Measurements from ENCODE around the gene ZMIZ1. TPM values are rescaled to one million over a fixed set of nuclear protein-coding genes. Genes with fewer than 3 reads are reported as not detected.

Gene ZMIZ1
- total RNA-seq, 2 donors from 2014 or later: 27.2 to 42.2 TPM

DNA sequence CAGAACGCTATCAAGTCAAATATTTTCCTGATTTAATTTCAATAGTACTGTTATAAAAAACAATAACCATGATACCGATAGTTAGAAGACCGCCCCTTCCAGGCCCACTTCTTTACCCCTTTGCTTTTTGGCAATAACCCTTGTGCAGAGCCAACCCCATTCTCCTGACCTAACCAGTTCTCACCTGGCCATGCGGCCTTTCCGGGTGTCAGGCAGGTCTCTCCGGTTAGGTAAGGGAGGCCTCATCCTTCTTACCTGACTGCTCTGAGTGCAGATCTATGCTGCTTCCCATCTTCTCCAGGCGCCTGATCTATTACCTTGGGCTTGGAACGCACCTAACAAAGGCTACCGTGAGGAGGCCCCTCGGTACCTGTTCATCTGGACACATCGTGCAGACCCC, 26.6 kb downstream of the ZMIZ1 start:
- no peaks in the 10 kb centered on the region for H3K27me3 ChIP-seq
- intact Hi-C loops (cut with DNase I): no loop called here
- peak overlapping the region in 3 of 4 donors; percentile 69 to 91 (median 83) for H3K27ac ChIP-seq
- H3K9me3 ChIP-seq: no peaks in the 10 kb centered on the region
- no peak overlapping the region for H3K4me3 ChIP-seq
- DNase-seq (no peak), ATAC-seq (no peak)
- no peaks in the 10 kb centered on the region for H3K36me3 ChIP-seq (replicated peaks in 1 of 2; ENCODE audit: insufficient read depth in 1 of 2, low read depth in 2 of 2)
- peaks cover 80% of the 10 kb centered on the region for H3K4me1 ChIP-seq
- TF ChIP-seq, protein P1, sequence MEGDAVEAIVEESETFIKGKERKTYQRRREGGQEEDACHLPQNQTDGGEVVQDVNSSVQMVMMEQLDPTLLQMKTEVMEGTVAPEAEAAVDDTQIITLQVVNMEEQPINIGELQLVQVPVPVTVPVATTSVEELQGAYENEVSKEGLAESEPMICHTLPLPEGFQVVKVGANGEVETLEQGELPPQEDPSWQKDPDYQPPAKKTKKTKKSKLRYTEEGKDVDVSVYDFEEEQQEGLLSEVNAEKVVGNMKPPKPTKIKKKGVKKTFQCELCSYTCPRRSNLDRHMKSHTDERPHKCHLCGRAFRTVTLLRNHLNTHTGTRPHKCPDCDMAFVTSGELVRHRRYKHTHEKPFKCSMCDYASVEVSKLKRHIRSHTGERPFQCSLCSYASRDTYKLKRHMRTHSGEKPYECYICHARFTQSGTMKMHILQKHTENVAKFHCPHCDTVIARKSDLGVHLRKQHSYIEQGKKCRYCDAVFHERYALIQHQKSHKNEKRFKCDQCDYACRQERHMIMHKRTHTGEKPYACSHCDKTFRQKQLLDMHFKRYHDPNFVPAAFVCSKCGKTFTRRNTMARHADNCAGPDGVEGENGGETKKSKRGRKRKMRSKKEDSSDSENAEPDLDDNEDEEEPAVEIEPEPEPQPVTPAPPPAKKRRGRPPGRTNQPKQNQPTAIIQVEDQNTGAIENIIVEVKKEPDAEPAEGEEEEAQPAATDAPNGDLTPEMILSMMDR (IDR thresholded peaks at IDR 0.05): no peak
- TF ChIP-seq POLR2A (IDR thresholded peaks at IDR 0.05): no peak
- 72 to 74% methylated on average over 11 of the region's 11 CpGs for WGBS, 2 donors

DNA sequence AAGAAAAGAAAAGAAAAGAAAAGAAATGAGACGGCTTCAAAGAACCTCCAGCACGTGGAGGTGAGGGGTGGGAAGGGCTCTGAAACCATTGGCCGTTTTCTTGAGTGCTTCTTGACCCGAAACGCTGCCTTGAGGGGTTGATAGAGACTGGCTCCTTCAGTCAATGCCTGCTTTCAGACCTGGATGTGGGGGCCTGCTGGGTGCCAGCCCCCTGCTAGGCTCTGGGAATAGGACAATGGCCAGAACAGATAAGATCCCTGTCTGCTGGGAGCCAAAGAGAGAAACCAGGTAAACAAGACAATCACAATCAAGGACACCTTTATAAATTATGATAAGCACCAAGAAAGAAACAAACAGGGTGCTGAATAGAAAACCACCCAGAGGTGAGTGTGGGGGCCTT, 27.7 kb downstream of the ZMIZ1 start:
- 81 to 87% methylated on average over 5 of the region's 5 CpGs for WGBS, 2 donors

DNA sequence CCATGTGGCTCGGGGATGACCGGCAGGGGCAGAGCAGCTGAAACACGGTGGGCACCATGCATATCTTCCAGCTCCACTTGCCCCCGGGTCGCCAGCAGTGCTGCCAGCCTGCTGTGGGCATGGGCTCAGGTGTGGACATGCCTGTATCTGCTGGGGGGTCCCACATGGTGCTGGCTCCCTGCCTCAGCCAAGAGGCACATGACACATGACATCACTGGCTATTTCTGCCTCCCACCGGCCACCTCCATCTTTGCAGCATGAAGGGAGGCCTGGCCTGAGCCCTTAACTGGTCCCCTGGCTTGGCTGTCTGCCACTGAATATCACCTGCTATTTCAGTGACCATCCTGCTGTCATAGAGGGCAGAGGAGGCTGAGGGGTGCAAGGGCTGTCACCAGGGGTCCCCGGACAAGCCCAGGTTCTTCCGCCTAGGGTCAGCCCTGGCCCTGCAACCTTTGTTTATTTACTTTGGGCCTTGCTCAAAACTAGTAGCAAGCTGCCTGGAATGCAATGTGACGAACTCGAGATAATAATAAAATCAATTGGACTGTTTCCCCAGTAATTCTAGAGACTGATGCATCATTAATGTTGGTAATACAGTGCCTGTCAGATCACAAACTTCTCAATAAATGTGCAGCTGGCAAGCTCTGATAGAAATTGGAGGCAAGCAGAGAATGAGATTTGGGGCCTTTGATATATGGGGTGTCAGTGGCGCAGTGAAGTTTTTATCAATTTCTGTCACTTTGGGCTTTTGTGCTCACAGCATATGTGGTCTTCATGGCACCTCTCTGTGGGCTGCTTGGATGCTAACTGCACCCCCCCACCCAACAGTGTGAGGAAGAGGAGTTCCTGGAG, 28.5 kb downstream of the ZMIZ1 start:
- 39 to 49% methylated on average over 8 to 11 of the region's 11 CpGs for WGBS, 2 donors
- TF ChIP-seq, protein P1 (IDR thresholded peaks at IDR 0.05): no peak
- no peak for TF ChIP-seq POLR2A (IDR thresholded peaks at IDR 0.05)
- Histone ChIP-seq H3K27me3 (no peaks in the 10 kb centered on the region), H3K4me1 (peaks cover 95% of the 10 kb centered on the region), H3K9me3 (no peaks in the 10 kb centered on the region), H3K36me3 (replicated peaks in 1 of 2; ENCODE audit: insufficient read depth in 1 of 2, low read depth in 2 of 2) (no peaks in the 10 kb centered on the region), H3K27ac (peak overlapping the region in 3 of 4 donors; percentile 33 to 44 (median 35)), H3K4me3 (no peak overlapping the region)
- ATAC-seq (peak; percentile 28), DNase-seq (peak in 2 of 4 donors; percentile 32 to 50)
- intact Hi-C loops (cut with DNase I): no loop called here

More for the DNA sequence above, 27.7 kb downstream of the ZMIZ1 start:
- Histone ChIP-seq H3K27me3 (no peaks in the 10 kb centered on the region), H3K36me3 (replicated peaks in 1 of 2; ENCODE audit: insufficient read depth in 1 of 2, low read depth in 2 of 2) (no peaks in the 10 kb centered on the region), H3K4me3 (no peak overlapping the region), H3K9me3 (no peaks in the 10 kb centered on the region), H3K27ac (peak overlapping the region in 3 of 4 donors; percentile 33 to 44 (median 35)), H3K4me1 (peaks cover 92% of the 10 kb centered on the region)
- intact Hi-C loops (cut with DNase I): no loop called here
- ATAC-seq (no peak), DNase-seq (no peak)
- TF ChIP-seq, protein P1 (IDR thresholded peaks at IDR 0.05): no peak
- TF ChIP-seq POLR2A (IDR thresholded peaks at IDR 0.05): no peak

DNA sequence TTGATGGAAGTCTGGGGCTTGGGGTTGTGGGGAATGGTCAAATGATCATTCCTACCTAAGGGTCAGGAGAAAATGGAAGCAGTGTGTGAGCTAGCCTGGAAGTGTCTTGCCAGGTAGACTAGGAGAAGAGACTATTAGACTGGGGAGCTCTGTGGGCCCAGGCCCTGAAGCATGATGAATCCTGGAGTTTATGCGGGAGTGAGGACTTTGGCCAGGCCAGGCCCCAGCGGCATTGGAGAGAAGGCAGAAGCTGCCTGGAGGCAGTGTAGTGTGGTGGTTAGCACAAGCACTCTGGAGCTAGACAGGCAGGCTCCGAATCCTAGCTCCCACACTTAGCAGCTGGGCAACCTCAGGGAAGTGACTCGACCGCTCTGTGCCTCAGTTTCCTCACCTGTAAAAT, 29.3 kb downstream of the ZMIZ1 start:
- ATAC-seq (no peak), DNase-seq (no peak)
- Histone ChIP-seq H3K36me3 (replicated peaks in 1 of 2; ENCODE audit: insufficient read depth in 1 of 2, low read depth in 2 of 2) (no peaks in the 10 kb centered on the region), H3K4me3 (no peak overlapping the region), H3K27me3 (no peaks in the 10 kb centered on the region), H3K4me1 (peaks cover 95% of the 10 kb centered on the region), H3K9me3 (no peaks in the 10 kb centered on the region), H3K27ac (peak overlapping the region in 2 of 4 donors; percentile 33 to 44)
- TF ChIP-seq, protein P1 (IDR thresholded peaks at IDR 0.05): no peak
- 77 to 94% methylated on average over 5 of the region's 5 CpGs for WGBS, 2 donors
- intact Hi-C loops (cut with DNase I): no loop called here

All from body of pancreas (tissue), 4 donors.